Renal cortical epithelial cell (primary cell): Measurements from ENCODE around the gene NCAPD2. TPM values are rescaled to one million over a fixed set of nuclear protein-coding genes. Genes with fewer than 3 reads are reported as not detected.
"Not testable (repeated sequence)": the region's sequence is repeated elsewhere in the genome, so short reads cannot be mapped to it uniquely, and the experiment has no call there.

Source experiments
- DNase-seq: peaks from one replicate; pipeline ENCODE4 v3.0.0-alpha.2; 2011; ENCODE audit warnings: low read depth
- total RNA-seq: library from RNA; depleted of rRNA; stranded (reverse); fragments of >200 nt; gene quantifications from 2 replicates; pipeline ENCODE4 v1.2.3, GENCODE V29; 2014

Gene NCAPD2
- total RNA-seq, 1 donor from 2014 or later = 28.1 TPM

DNA sequence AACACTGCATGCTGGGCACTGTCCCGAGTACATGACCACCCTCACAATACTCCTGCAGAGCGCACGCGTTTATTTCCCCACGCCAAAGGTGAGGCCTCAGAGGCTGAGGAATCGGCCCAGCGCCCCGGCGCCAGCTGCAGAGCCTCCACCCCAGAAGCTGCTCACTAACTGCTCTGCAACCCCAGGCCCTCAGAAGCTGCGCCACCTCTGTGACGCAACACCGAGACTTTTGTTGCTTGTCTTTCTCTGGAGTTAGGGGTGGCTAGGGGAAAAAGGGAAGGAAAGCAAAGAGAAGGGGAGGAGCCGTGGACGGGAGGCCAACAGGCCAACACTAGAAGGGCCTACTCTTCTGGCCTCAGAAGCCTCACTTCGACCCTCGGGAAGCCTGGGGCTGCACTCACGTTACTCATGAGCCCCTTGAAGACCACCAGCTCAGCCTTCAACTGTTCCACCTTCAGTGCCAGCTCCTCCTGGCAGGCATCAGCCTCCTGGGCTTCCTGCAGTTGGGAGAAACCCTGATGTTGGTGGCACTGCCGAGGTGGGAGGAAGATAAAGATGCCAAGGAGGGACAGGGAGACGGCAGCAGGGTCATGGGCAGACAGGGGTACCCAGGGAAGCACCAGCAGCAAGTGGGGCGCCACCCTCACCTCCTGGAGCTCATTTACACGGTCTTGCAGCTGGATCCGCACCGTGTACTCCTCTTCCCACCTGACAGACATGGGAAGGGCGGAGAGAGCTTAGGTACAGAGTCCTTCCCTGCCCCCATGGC lies 56.6 kb downstream of the NCAPD2 start:
- no peak for DNase-seq

DNA sequence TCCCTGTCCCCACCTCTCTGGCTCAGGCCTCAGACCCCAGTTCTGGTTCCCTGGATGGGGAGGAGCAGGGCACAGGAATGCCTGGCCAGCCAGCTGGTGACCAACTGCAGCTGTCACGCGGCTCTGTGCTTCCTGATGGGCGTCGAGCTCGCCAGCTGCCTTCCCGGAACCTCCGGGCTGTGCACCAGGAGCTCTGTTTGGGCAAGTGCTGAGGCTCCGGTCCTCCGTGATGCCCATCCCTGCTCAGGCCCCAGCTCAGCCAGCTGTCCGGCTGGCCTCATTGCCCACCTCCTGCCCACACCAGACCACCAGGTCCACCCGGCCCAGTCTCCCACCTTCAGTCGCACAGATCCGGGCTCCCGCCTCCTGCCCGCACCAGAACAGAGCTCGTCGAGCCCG lies 57.2 kb downstream of the NCAPD2 start:
- no peak for DNase-seq

DNA sequence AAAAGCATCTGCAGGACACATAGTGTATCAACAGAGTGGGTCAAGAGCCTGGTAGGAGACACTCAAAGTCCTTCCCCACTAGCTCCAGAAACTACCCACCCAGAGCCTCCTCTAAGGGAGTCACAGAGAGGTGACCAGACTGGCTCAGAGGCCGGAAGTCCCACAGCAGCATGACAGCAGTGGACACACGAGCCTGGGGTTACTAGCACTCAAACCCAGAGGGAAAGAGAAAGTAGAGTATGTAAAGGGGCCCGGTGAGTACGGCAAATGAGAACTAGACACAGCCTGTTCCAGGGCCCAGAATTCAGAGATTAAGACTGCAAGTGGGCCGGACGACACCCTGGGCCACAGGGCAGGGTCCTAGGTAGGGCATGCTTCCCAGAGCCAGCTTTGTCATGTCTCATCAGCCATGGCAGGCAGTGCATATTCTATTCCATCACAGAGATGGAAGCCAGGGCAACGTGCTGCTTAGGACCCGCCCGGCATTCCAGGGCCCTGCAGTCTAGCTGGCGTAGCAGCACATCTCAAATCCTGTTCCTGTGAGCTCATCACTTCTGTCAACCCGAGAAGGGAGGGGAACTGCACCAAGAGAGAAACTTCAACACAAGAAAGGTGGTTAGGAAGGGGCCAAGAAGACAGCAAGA lies 57.7 kb downstream of the NCAPD2 start:
- DNase-seq = no peak

DNA sequence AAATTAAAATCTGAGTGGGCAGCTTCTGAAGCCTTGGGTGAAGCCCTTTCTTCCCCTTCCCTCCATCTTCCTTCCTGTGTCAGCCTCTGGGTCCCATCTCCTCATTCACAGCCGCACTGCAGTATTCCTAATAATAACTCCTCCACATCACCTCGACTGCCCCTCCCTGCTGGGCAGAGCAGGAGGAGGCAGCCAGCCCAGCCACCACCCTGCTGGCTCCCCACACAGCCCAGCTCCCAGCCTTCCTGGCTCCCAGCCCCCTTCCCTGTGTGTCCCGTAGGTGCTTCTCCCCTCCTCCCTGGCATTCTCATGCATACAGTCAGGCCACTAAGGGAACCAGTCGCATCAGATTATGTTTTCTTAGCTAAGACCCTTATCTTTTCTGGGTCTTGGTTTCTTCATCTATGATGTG lies 58.2 kb downstream of the NCAPD2 start:
- no peak for DNase-seq

DNA sequence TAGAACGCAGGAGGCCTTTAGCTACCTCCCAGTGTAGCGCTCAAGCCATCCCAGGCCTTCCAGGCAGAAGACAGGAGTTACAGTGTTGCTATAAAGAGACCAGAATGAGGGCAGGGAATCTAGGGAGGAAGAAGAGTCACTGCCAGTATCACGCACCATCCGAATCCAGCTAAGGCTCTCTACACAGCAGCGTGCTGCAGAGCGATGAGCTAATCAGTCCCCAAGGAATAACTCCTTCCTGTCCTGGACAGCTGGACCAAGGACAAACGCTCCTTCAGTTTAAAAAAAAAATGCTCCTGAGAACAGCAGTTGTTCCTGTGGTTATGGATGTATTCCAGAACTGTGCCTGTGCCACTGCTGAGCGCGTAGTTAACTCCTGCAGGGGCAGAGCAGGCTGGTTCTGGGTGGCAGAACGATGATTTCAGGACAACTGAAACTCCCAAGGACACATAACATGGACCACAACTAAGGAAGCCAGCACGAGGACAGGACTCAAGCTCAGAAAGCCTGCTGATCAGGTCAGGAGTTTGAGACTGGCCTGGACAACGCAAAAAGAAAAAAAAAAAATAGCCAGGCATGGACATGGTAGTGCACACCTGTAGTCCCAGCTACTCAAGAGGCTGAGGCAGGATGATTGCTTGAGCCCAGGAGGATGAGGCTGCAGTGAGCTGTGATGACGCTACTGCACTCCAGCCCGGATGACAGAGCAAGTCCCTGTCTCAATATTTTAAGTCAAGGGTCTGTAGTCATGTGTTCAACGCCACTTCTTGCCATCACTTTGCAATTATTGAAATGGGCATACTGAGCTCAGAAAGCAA lies 59.4 kb downstream of the NCAPD2 start:
- DNase-seq = peak; percentile 44

DNA sequence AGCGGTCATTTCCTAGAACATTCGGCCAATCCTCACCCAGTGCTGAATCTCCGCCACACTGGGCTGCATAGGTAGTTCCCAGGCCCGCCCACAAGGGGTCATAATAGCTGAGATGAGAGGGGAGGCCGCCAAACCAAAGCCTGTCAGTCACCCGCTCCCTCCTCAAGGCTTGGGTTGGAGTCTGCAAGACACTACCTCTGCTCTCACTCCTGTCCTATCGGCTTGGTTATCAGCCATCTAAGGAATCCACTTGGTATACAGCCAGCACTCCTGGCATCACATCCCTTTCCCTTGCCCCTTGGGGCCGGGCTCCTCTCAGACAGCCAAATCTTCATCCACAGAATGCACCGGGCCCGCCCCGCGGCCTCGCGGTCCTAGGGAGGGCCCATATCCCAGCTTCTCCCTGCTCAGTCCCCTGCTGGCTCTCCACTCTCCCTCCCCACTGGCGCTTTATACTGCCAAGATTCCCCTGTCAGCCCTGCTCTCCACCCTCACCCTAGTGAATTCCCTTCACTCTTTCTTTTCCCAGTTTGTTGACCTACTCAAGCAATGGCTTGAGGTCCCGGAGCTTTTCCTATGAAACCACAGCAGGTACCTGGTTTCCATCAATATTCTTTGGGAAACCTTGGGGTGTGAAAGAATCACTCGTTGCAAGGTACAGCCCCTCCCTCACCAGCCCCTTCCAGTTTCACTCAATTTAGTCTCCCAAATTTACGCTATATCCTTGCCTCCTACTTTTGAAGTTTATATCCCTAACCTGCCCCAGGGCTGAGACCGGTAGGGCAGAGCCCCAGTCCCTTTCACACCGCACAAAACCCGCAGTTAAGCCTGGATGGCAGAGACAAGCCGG lies 60.5 kb downstream of the NCAPD2 start:
- DNase-seq = peak; percentile 57

DNA sequence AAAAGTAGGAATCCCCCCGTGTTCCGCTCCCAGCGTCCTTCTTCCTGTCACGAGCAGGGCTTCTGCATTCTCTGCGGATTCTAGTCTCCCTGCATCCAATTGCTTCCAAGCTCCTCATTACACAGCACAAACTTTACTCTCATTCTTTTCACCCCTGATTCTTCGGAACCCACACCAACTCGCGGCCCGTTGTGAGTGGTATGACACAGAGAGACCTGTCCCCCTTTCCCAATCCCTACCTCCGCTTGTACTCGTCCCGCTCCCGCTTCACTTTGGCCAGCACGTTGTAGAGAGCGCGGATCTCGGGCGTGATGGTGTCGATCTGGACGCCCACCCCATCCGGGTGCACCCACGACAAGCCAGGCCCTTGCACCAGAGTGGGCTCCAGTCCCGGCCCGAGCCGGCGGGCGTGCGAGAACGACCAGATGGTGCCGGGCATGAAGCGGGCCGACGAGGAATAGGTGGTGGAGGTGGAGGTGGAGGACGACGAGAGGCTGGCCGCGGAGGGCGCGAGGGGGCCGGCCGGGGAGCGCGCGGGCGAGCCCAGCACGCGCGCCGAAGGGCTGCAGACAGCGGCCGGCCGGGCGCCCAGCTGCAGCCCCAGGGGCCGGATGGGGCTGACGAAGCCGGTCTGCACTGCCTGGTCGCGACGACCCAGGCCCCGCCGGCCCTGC lies 61.3 kb downstream of the NCAPD2 start:
- DNase-seq = no peak

DNA sequence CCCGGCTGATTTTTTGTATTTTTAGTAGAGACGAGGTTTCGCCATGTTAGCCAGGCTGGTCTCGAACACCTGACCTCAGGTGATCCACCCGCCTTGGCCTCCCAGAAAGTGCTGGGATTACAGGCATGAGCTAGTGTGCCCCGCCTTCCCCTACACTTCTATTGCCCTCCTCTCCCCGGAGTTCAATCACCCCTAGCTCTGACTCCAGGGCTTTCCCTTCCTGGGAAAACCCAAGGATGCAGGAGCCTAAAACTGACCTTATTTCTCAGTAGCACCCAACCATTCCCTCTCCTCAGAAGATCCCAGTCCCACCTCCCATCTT lies 62.6 kb downstream of the NCAPD2 start:
- not testable (repeated sequence) for DNase-seq

DNA sequence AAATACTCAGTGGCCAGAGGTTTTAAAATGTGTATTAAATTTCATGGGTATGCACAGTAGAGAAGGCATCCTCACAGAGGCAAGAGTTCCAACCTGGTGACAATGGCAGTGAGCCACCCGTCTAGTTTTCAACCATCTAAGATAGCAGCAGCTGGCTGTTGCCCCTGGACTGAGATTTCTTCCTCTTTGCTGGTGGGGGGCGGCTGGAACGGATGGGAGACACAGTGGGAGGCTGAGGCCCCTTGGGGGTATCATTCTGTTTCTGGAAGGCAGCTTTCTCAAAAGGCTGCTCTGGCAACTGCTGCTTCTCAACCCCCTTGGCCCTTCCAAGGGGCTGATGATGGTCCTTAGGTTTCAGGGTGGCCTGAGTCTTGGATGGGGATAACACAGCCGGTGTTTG lies 63.0 kb downstream of the NCAPD2 start:
- DNase-seq = no peak

DNA sequence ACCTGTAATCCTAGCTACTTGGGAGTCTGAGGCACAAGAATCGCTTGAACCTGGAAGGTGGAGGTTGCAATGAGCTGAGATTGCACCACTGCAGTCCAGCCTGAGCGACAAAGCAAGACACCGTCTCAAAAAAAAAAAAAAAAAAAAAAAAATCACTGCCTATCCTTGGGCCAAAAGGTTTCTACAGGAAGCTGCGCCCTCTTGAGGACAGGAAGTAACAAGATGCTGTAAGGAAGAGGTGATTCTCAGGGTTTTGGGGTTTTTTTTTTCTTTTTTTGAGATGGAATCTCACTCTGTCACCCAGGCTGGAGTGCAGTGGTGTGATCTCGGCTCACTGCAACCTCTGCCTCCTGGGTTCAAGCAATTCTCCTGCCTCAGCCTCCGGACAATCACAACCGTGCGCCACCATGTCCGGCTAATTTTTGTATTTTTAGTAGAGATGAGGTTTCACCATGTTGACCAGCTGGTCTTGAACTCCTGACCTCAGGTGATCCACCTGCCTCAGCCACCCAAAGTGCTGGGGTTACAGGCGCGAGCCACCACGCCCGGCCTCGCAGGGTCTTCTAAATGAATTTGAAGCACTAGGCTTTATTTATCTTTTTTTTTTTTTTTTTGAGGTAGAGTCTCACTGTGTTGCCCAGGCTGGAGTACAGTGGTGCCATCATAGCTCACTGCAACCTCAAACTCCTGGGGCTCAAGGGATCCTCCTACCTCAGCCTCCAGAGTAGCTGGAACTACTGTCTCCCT lies 64.3 kb downstream of the NCAPD2 start:
- peak; percentile 63 for DNase-seq

DNA sequence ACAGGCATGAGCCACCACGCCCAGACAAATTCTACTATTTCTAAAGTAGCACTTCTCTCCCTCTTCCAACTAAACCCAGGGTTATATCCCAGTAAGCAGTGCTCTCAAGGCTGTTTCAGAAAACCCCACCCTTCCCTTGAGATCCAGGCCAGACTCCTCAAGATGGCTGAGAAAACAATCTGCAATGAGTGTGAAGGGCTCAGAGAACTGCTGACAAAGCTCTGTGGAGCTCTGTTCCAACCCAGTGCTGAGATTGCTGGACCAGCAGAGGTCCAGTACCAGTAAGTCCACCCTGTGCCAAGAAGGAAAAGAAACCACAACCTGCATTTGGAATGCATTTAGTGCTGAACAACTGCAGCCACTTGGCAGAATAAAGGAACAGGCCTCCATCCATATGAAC lies 65.6 kb downstream of the NCAPD2 start:
- DNase-seq = no peak

DNA sequence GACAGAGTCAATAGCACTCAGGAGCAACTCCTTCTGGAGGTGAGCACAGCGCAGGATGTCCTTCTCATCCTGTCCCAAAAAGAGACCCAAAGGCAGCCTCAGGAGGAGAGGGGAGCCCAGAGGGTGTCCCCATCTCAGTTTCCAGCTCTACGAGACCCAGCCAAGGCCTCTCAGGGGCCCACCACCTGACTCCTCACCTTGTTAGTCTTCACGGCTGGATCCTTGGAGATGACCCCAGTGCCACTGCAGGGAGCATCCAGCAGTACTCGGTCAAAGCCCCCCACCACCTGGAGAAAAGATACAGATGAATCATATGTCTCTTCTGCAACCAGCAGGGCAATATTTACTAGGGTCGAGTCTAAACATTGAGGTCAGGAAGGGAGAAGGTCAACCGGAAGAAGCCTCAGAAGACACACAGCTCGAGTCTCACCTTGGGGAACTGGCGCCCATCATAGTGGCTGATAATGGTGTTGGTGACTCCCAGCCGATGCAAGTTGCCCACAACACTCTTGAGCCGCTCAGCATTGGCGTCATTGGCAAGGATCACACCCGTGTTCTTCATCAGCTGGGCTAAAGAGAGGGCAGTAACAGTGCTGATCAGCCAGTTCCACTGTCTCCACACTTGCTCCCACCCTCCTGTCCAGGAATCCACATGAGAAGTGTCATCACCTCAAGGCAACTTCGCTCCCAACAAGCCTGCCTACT lies 66.8 kb downstream of the NCAPD2 start:
- DNase-seq = no peak

DNA sequence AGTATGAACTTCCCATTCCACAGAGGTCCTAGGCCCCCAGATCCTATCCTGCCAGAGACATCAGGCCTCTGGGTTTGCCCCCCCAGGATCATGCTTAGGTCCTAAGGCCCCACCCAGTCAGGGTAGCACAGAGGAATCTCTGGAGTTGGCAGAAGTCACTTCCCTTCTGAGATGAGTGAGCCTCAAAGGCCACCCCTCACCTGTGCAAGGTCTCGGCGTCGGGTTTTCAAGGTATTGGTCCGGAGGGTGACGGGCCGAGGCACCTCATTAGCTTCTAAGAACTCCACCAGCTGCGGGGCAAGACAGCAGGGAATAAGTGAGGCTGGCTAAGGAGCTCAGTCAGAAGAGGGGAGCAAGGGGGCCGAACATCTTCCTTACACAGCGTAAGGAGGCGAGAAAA lies 69.0 kb downstream of the NCAPD2 start:
- DNase-seq = no peak

DNA sequence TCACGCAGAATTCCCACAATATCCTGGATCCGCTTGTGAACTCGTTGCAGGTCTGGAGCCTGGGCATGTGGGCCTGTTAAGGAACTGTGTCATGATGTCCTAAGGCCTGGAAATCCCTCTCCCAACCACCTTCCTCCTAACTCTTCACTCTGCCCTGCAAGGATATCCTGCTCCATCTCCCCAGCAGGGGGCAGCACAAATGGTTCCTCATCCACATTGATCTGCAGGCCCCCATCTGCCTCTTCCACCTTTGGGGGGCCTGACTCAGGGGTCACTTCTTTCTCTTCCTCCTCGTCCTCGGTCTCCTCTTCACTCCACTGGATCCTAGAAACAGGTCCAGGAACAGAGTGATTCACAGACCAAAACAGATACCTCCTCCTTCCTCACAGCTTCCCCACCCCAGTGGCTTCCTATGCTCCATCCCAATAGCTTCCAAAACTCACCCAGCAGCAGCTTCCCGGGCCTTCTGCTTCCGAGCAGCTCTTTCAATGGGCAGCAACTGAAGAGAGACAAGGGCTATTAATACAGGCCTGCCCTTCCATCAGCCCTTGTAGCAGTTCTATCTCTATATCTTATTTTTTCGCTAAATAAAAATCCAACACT lies 69.6 kb downstream of the NCAPD2 start:
- DNase-seq = peak; percentile 28

DNA sequence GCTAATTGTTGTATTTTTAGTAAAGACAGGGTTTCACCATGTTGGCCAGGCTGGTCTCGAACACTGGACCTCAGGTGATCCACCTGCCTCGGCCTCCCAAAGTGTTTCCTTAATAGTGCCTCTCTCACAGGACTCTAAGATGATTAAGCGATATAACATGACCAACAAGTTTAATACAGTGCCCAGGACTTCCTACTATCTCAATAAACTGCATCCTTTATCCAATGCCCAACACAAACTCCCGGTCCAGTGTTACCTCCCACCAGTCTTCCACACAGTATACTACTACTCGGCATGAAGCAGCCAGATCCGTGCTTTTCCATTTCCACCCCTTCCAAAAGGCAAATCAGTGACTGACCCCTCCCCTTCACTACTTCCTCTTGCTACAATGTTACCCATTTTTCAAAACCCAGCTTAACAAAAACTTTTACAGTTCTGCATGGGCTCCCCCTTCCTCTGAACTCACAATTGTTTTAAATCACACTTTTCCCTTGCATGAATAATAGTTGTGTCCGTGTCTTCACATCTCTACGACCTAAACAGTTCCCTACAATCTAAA lies 73.3 kb downstream of the NCAPD2 start:
- no peak for DNase-seq

DNA sequence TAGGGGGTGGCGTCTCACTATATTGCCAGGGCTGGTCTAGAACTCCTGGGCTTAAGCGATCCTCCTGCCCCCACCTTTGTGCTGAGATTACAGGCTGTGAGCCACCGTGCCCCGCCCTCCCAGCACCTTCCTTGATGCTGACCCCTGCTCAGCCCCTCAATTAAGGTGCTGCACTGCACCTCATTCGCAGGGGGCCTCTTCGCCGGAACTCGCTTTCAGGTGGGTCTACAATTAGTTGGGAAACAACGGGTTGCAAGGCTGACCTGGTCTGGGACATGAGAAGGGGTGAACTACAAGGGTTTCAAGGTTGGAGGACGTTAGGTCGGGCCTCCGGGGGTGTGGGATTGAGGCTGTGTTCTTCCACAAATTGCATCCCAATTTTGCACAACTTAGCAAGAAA lies 75.4 kb downstream of the NCAPD2 start:
- DNase-seq = no peak

DNA sequence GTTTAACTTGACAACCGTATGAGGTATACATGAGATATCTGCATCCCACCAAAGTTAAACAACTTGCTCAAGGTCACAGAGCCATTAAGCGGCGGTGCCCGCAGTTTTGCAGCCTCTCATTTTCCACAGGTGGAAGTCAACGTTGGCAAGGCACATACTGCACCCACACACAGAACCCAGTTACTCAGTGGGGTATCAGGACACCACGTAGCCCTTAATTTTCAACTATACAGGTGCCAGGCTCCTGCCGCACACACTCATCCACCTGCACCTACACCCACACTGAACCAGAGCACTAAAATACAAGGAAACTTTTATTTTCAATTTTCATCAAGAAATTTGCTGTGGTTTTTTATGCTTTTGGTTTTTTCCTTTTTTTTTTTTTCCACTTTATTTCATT lies 75.9 kb downstream of the NCAPD2 start:
- no peak for DNase-seq

DNA sequence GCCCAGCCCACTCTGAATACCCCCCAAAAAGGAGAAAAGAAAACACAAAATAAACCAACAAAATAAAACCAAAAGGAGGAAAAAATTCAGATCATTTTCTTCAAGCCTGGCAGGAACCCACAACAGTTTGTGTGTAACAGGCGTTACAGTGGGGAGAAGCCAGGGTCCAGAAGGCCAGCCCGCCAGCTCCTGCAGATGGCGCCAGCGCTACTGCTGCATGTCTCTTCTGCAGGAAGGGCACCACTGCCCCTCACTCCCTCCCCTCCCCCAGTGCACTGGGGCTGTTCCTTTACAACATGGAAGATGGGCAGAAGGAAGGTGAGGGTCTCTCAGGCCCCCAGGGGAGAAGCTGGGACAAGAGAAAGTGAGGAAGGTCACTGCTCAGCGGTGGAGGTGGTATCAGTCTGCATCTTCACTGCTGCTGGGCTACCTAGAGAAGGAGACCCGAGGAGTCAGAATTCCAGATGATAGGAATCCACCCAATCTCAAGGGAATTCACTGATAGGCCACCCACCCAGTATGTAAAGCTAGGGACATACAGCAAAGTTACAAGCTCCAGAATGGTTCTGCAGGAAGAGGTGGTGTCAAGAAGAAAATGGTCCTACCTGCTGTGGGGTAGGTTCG lies 76.5 kb downstream of the NCAPD2 start:
- DNase-seq = peak; percentile 29

DNA sequence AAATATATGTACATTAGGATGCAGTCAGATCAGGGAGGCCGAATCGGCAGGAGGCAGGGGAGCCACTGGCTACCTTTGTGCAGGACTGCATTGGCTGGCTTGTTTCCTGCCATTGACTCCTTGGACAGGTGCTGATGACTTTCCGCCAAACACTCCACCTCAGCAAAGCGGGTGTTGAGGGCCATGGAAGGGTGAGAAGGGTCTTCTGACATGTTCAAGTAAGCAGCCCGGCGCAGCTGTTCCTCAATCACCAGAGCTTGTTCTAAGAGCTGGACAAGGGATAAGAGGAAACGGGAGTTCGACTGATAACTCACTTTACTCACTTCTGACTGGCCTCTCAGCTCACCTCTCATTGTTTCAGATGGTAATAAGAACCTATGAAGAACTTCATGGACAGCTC lies 79.1 kb downstream of the NCAPD2 start:
- no peak for DNase-seq
